Measurements from ENCODE around the gene PRKN. TPM values are rescaled to one million over a fixed set of nuclear protein-coding genes. Genes with fewer than 3 reads are reported as not detected.

The PRKN gene
- total and polyA plus RNA-seq, 9 of the 15 experiments (the other 6 are each of a cell fraction or from before 2014, with no cell fraction given), result 0.03 to 0.96 (median 0.15) TPM; not detected in 2

GRCh38 chr6:161405418-161405817 is 1322.1 kb downstream of the PRKN start (continued):
- TF ChIP-seq PBX2 (CRISPR knock-in tag; IDR thresholded peaks at IDR 0.05; ENCODE audit: low read depth), result no peak
- TF ChIP-seq PBX2 (tag; conservative IDR thresholded peaks at IDR 0.05; ENCODE audit: low read depth), result no peak
- TF ChIP-seq CXXC5 (CRISPR knock-in tag; IDR thresholded peaks at IDR 0.05), result no peak
- TF ChIP-seq HMBOX1 (IDR thresholded peaks at IDR 0.05), result no peak
- no peak for TF ChIP-seq IFI16 (CRISPR knock-in tag; IDR thresholded peaks at IDR 0.05)

- no peaks in the 10 kb centered on the region for H3K79me2 ChIP-seq (ENCODE audit: control insufficient read depth, insufficient read depth, low read length)
- H3K4me3 ChIP-seq, result no peak overlapping the region
- DNase-seq (ENCODE audit: extremely low read depth in 1 of 4, low spot score in 3 of 4) (no peak), FAIRE-seq (no peak), ATAC-seq (no peak)
- intact Hi-C loops (cut with micrococcal nuclease) (no loop called here), in situ Hi-C loops (cut with MboI) (no loop called here)
- no peaks in the 10 kb centered on the region for H3K9me1 ChIP-seq (ENCODE audit: control insufficient read depth, insufficient read depth, low read length)
- peaks cover 0 to 20% of the 10 kb centered on the region in 2 experiments; a peak in 2 of 5 replicates for H3K4me1 ChIP-seq (replicated peaks in 1 of 2; ENCODE audit: control insufficient read depth in 2 of 2, insufficient read depth in 2 of 2, low read length in 2 of 2)
- no peak overlapping the region for H2AFZ ChIP-seq (ENCODE audit: low read depth, low read length)
- H3K27ac ChIP-seq (ENCODE audit: extremely low read depth, low read depth, low read length), result no peak overlapping the region
- H4K20me1 ChIP-seq (replicated peaks; ENCODE audit: control insufficient read depth, insufficient read depth, low read length), result no peaks in the 10 kb centered on the region
- H3K27me3 ChIP-seq (ENCODE audit: control insufficient read depth in 2 of 2, insufficient read depth in 2 of 2, low read length in 2 of 2), result peaks cover 2 to 6% of the 10 kb centered on the region in 2 experiments; a peak in 4 of 5 replicates
- no peak overlapping the region for H3K9ac ChIP-seq (ENCODE audit: insufficient read depth in 1 of 2, low read depth in 2 of 2, low read length in 2 of 2)
- ChIA-PET POLR2A (no interaction called here), CTCF (ENCODE audit: low intra/inter-chr PET ratio) (no interaction called here)
- TF ChIP-seq HES1 (IDR thresholded peaks at IDR 0.05; ENCODE audit: low read depth) (no peak), THRA (IDR thresholded peaks at IDR 0.05) (no peak), NFIC (IDR thresholded peaks at IDR 0.05) (peak; percentile 86), ERF (CRISPR knock-in tag; IDR thresholded peaks at IDR 0.05) (no peak), ATF1 (CRISPR knock-in tag; IDR thresholded peaks at IDR 0.05) (no peak), ATF1 (tag; IDR thresholded peaks at IDR 0.05) (no peak), NFATC3 (IDR thresholded peaks at IDR 0.05) (no peak), BRF1 (IDR thresholded peaks at IDR 0.05; ENCODE audit: borderline replicate concordance, extremely low read depth, insufficient read length) (no peak), PURB (CRISPR knock-in tag; IDR thresholded peaks at IDR 0.05; ENCODE audit: low read depth) (no peak)
- no peaks in the 10 kb centered on the region for H3K36me3 ChIP-seq (ENCODE audit: control insufficient read depth, insufficient read depth, low read length)
- no TSS peak for BruUV-seq (replicated peaks)
- H3K9me3 ChIP-seq (replicated peaks; ENCODE audit: control insufficient read depth, insufficient read depth, low read depth, low read length), result peaks cover 6% of the 10 kb centered on the region; the same call in 1 of the 2 replicates
- no peak overlapping the region for H3K4me2 ChIP-seq (ENCODE audit: insufficient read depth, low read length)
- WGBS (ENCODE audit: insufficient coverage, low coverage, missing lambda C conversion rate), result 0% methylated on average over 1 of the region's 1 CpG
These were observed 1323.8 kb downstream of the PRKN start for GRCh38 chr6:161403717-161404116.
